SK-N-SH treated with all-trans-retinoic acid at 6 μM for 48 hours (cell line): Measurements from ENCODE around the gene ANKRD26.

Source experiments
- ATAC-seq: fragments of 200-7000 bp; cut with Tn5 transposase; 3 replicates; pipeline ENCODE4 v1.9.1; 2020; ENCODE audit warnings: mild to moderate bottlenecking, moderate library complexity
- ARNTL ChIP-seq: fragments of 450-650 bp; formaldehyde crosslinking; IDR thresholded peaks from 2 replicates; pipeline ENCODE4 v1.5.0; 2020; ENCODE audit warnings: low read depth, mild to moderate bottlenecking, moderate library complexity, borderline replicate concordance
- CSDC2 ChIP-seq: fragments of 250-450 bp; sonication (Bioruptor Pico); IDR thresholded peaks from 2 replicates; pipeline ENCODE4 v1.5.0; 2020; ENCODE audit warnings: mild to moderate bottlenecking, moderate library complexity
- ESRRG ChIP-seq: fragments of 250-450 bp; sonication (Bioruptor Pico); IDR thresholded peaks from 2 replicates; pipeline ENCODE4 v1.6.1; 2021; ENCODE audit warnings: mild to moderate bottlenecking
- GLIS3 ChIP-seq: fragments of 250-450 bp; sonication (Bioruptor Pico); IDR thresholded peaks from 2 replicates; pipeline ENCODE4 v1.5.0; 2020; ENCODE audit warnings: mild to moderate bottlenecking, moderate library complexity
- ISL1 ChIP-seq: fragments of 250-450 bp; sonication (Bioruptor Pico); IDR thresholded peaks from 2 replicates; pipeline ENCODE4 v2.1.2; 2022; ENCODE audit warnings: mild to moderate bottlenecking, moderate library complexity
- PPARA ChIP-seq: fragments of 250-450 bp; sonication (Bioruptor Pico); IDR thresholded peaks from 2 replicates; pipeline ENCODE4 v1.5.0; 2020; ENCODE audit warnings: mild to moderate bottlenecking, borderline replicate concordance
- RARB ChIP-seq: fragments of 250-450 bp; sonication (Bioruptor Pico); IDR thresholded peaks from 2 replicates; pipeline ENCODE4 v1.8.0; 2021; ENCODE audit warnings: mild to moderate bottlenecking, moderate library complexity
- SNAI2 ChIP-seq: fragments of 250-450 bp; sonication (Bioruptor Pico); IDR thresholded peaks from 2 replicates; pipeline ENCODE4 v1.5.0; 2020; ENCODE audit warnings: mild to moderate bottlenecking, moderate library complexity
- TOX ChIP-seq: fragments of 250-450 bp; sonication (Bioruptor Pico); IDR thresholded peaks from 2 replicates; pipeline ENCODE4 v1.8.0; 2021; ENCODE audit warnings: mild to moderate bottlenecking, moderate library complexity, borderline replicate concordance
- ZC3H10 ChIP-seq: fragments of 250-450 bp; sonication (Bioruptor Pico); IDR thresholded peaks from 2 replicates; pipeline ENCODE4 v1.5.1; 2021; ENCODE audit warnings: mild to moderate bottlenecking, moderate library complexity
- ZFP3 ChIP-seq: fragments of 250-450 bp; sonication (Bioruptor Pico); IDR thresholded peaks from 2 replicates; pipeline ENCODE4 v1.5.0; 2020; ENCODE audit warnings: mild to moderate bottlenecking, moderate library complexity
- ZFP30 ChIP-seq: fragments of 450-650 bp; formaldehyde crosslinking; IDR thresholded peaks from 2 replicates; pipeline ENCODE4 v1.5.0; 2022; ENCODE audit warnings: mild to moderate bottlenecking, moderate library complexity
- ZNF565 ChIP-seq: fragments of 450-650 bp; formaldehyde crosslinking; conservative IDR thresholded peaks from 2 replicates; pipeline ENCODE4 v1.5.0; 2020; ENCODE audit warnings: low read depth, mild to moderate bottlenecking, moderate library complexity
- ZNF70 ChIP-seq: fragments of 450-650 bp; formaldehyde crosslinking; IDR thresholded peaks from 2 replicates; pipeline ENCODE4 v1.5.0; 2020; ENCODE audit warnings: mild to moderate bottlenecking, moderate library complexity
- ZNF8 ChIP-seq: fragments of 450-650 bp; formaldehyde crosslinking; IDR thresholded peaks from 2 replicates; pipeline ENCODE4 v1.5.0; 2020; ENCODE audit warnings: mild to moderate bottlenecking, moderate library complexity
- TF ChIP-seq, protein P1 (sequence below): fragments of 250-450 bp; sonication (Bioruptor Pico); IDR thresholded peaks from 2 replicates; pipeline ENCODE4 v1.5.0; 2020; ENCODE audit warnings: mild to moderate bottlenecking, moderate library complexity
- TF ChIP-seq, protein P2 (sequence below): fragments of 250-450 bp; sonication (Bioruptor Pico); IDR thresholded peaks from 2 replicates; pipeline ENCODE4 v1.8.0; 2021; ENCODE audit warnings: low read depth, mild to moderate bottlenecking, moderate library complexity, borderline replicate concordance
- TF ChIP-seq, protein P3 (sequence below): fragments of 250-450 bp; sonication (Bioruptor Pico); IDR thresholded peaks from 2 replicates; pipeline ENCODE4 v1.5.1; 2020; ENCODE audit warnings: low read depth, mild to moderate bottlenecking, moderate library complexity
- TF ChIP-seq, protein P4 (sequence below): fragments of 250-450 bp; sonication (Bioruptor Pico); IDR thresholded peaks from 2 replicates; pipeline ENCODE4 v1.5.1; 2021; ENCODE audit warnings: mild to moderate bottlenecking, moderate library complexity
- TF ChIP-seq, protein P5 (sequence below): fragments of 250-450 bp; sonication (Bioruptor Pico); IDR thresholded peaks from 2 replicates; pipeline ENCODE4 v1.8.0; 2020; ENCODE audit warnings: mild to moderate bottlenecking, moderate library complexity, borderline replicate concordance

Gene ANKRD26

DNA sequence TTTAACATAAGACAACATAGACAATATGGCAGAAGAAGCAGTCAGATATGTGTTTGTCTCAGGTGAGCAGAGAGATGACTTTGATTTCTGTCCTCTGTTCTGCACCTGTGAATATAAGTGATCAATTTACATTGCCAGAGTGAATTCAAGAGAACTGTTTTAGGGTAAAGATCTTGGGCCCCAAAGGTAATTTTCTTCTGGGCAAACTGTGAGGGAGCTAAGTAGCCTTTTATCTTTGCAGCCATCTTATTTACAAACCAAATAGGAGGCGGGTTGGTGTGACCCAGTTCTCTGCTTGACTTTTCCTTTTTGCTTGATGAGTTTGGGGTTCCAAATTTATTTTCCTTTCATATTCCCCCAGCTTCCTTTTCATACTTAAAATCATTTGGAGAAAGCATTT lies 118.2 kb downstream of the ANKRD26 start (continued):
- TF ChIP-seq, protein P1, sequence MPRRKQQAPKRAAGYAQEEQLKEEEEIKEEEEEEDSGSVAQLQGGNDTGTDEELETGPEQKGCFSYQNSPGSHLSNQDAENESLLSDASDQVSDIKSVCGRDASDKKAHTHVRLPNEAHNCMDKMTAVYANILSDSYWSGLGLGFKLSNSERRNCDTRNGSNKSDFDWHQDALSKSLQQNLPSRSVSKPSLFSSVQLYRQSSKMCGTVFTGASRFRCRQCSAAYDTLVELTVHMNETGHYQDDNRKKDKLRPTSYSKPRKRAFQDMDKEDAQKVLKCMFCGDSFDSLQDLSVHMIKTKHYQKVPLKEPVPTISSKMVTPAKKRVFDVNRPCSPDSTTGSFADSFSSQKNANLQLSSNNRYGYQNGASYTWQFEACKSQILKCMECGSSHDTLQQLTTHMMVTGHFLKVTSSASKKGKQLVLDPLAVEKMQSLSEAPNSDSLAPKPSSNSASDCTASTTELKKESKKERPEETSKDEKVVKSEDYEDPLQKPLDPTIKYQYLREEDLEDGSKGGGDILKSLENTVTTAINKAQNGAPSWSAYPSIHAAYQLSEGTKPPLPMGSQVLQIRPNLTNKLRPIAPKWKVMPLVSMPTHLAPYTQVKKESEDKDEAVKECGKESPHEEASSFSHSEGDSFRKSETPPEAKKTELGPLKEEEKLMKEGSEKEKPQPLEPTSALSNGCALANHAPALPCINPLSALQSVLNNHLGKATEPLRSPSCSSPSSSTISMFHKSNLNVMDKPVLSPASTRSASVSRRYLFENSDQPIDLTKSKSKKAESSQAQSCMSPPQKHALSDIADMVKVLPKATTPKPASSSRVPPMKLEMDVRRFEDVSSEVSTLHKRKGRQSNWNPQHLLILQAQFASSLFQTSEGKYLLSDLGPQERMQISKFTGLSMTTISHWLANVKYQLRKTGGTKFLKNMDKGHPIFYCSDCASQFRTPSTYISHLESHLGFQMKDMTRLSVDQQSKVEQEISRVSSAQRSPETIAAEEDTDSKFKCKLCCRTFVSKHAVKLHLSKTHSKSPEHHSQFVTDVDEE (CRISPR knock-in tag), result no peak

DNA sequence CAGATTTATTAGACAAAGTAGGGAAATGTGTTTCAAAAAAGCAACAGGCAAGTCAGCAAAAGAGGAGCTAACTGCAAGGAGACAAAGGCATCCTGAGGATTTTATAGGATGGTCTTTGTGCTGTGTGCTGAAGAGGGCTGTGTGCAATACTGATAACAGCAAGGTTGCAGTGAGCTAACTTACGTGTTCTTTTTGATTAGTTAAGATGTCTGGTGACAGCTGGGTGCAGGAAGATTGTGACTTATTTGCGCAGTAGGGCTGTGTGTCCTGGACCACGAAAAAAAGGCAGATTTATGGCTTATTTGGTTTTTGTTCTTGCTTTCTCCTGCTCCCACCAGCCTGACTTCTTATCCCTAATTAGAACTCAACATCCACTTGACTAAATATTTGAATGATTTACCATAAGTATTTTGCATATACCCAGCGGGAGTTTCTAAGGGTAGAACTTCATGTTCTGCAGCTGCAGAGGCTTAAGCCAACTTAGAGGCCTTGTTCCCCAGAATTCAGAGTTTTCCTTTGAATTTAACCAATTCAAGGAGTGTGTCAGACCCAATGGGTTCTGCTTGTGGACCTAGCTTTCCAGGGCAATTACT lies 119.0 kb downstream of the ANKRD26 start:
- no peak for ATAC-seq
- TF ChIP-seq ZNF8 (CRISPR knock-in tag), result no peak

DNA sequence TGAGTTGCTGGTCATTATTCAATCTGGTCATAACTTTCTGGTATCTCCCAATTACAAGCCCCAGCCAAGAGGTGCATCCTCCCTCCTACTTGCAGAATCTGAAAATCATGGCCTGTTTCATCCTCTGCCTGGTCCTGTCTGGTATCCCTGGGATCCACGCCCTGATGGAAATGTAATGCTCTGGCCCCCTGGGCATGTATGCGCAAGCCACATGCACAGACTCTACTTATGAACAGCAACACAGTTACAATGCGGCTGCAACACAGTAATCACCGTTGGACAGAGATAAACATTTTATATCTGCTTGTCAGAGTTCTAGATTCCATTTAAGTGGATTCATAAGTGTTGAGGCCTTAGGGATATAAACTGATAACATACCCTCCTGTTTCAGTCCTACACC lies 121.8 kb downstream of the ANKRD26 start:
- no peak for ATAC-seq
- TF ChIP-seq ZFP3 (no peak), ISL1 (no peak), ZNF565 (CRISPR knock-in tag) (no peak), TOX (no peak), ESRRG (CRISPR knock-in tag) (no peak)

DNA sequence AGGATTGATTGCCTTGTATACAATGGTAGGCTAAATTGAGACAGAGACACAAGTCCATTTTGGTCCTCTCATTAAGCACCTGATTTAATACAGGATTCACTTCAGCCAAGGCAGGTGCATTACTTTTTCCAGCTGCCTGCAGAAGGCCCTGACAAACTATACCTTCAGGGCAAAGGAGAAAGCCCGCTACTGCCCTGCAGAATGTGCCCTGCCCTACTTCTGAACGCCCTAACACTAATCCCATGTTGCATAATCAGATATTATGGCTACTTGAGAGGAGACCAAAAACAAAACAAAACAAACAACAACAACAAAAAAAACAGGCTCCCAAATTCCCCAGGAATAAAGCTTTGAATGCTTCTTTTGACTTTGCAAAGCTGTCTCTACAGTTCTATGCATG lies 122.7 kb downstream of the ANKRD26 start:
- no peak for ATAC-seq
- TF ChIP-seq PPARA (CRISPR knock-in tag) (no peak), ZNF70 (CRISPR knock-in tag) (no peak), CSDC2 (no peak), ZC3H10 (no peak), SNAI2 (no peak)
- TF ChIP-seq, protein P2, sequence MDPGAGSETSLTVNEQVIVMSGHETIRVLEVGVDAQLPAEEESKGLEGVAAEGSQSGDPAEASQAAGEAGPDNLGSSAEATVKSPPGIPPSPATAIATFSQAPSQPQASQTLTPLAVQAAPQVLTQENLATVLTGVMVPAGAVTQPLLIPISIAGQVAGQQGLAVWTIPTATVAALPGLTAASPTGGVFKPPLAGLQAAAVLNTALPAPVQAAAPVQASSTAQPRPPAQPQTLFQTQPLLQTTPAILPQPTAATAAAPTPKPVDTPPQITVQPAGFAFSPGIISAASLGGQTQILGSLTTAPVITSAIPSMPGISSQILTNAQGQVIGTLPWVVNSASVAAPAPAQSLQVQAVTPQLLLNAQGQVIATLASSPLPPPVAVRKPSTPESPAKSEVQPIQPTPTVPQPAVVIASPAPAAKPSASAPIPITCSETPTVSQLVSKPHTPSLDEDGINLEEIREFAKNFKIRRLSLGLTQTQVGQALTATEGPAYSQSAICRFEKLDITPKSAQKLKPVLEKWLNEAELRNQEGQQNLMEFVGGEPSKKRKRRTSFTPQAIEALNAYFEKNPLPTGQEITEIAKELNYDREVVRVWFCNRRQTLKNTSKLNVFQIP, result no peak
- TF ChIP-seq, protein P3, sequence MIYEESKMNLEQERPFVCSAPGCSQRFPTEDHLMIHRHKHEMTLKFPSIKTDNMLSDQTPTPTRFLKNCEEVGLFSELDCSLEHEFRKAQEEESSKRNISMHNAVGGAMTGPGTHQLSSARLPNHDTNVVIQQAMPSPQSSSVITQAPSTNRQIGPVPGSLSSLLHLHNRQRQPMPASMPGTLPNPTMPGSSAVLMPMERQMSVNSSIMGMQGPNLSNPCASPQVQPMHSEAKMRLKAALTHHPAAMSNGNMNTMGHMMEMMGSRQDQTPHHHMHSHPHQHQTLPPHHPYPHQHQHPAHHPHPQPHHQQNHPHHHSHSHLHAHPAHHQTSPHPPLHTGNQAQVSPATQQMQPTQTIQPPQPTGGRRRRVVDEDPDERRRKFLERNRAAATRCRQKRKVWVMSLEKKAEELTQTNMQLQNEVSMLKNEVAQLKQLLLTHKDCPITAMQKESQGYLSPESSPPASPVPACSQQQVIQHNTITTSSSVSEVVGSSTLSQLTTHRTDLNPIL (CRISPR knock-in tag), result no peak

DNA sequence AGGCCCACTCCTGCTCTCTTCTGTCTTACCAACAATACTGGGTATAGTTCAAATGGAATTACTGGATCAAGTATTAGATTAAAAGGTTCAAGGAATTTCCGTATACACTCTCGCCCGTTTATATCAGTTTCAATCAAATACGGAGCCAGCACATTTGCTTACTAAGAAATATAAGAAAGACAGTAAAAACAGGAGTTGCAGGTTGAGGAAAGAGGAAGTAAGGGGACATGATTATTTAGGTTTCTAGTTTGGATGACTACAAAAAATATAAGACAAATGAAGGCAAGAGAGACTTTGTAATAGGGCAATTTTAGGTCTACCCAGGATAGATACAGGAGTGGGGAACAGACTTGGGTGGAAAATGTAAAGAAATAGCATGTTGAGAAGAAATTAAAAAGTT lies 129.6 kb downstream of the ANKRD26 start:
- TF ChIP-seq ARNTL (no peak), ZNF8 (CRISPR knock-in tag) (no peak), ZFP30 (CRISPR knock-in tag) (no peak), ZNF565 (CRISPR knock-in tag) (no peak), ZNF70 (CRISPR knock-in tag) (no peak), RARB (CRISPR knock-in tag) (no peak), ESRRG (CRISPR knock-in tag) (no peak), GLIS3 (no peak), CSDC2 (no peak), ZFP3 (no peak)
- TF ChIP-seq, protein P4, sequence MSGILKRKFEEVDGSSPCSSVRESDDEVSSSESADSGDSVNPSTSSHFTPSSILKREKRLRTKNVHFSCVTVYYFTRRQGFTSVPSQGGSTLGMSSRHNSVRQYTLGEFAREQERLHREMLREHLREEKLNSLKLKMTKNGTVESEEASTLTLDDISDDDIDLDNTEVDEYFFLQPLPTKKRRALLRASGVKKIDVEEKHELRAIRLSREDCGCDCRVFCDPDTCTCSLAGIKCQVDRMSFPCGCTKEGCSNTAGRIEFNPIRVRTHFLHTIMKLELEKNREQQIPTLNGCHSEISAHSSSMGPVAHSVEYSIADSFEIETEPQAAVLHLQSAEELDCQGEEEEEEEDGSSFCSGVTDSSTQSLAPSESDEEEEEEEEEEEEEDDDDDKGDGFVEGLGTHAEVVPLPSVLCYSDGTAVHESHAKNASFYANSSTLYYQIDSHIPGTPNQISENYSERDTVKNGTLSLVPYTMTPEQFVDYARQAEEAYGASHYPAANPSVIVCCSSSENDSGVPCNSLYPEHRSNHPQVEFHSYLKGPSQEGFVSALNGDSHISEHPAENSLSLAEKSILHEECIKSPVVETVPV (CRISPR knock-in tag), result no peak
- TF ChIP-seq, protein P5, sequence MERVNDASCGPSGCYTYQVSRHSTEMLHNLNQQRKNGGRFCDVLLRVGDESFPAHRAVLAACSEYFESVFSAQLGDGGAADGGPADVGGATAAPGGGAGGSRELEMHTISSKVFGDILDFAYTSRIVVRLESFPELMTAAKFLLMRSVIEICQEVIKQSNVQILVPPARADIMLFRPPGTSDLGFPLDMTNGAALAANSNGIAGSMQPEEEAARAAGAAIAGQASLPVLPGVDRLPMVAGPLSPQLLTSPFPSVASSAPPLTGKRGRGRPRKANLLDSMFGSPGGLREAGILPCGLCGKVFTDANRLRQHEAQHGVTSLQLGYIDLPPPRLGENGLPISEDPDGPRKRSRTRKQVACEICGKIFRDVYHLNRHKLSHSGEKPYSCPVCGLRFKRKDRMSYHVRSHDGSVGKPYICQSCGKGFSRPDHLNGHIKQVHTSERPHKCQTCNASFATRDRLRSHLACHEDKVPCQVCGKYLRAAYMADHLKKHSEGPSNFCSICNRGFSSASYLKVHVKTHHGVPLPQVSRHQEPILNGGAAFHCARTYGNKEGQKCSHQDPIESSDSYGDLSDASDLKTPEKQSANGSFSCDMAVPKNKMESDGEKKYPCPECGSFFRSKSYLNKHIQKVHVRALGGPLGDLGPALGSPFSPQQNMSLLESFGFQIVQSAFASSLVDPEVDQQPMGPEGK (CRISPR knock-in tag), result no peak
- TF ChIP-seq, all 23 proteins: peak for 0
- no peak for ATAC-seq
